Gastroesophageal sphincter (tissue), 4 donors: ENCODE results near the gene ZNF492. TPM values are rescaled to one million over a fixed set of nuclear protein-coding genes. Genes with fewer than 3 reads are reported as not detected.

Experiments
- ATAC-seq: fragments of 150-250 bp; one replicate; pipeline ENCODE4 v1.9.1; 2016; ENCODE audit warnings: mild to moderate bottlenecking, moderate library complexity
- H3K27ac ChIP-seq, 4 donors: fragments of 200-600 bp; sonication (generic) in 3 of 4; 1 replicate in 3 of 4; 2 replicates in 1 of 4; pipeline ENCODE4 v1.5.1; 2016 to 2019
- H3K27me3 ChIP-seq: fragments of 200-600 bp; sonication (generic); one replicate; pipeline ENCODE4 v1.5.1; 2019
- H3K36me3 ChIP-seq, 2 donors: fragments of 200-600 bp; sonication (generic); one replicate each; pipeline ENCODE4 v1.5.1; 2019; ENCODE audit warnings: control low read depth in 1 of 2
- H3K4me1 ChIP-seq, 3 donors: fragments of 200-600 bp; sonication (generic); 1 replicate in 2 of 3; 2 replicates in 1 of 3; pipeline ENCODE4 v1.5.1; 2016 to 2019; ENCODE audit warnings: control low read depth in 2 of 3
- H3K4me3 ChIP-seq, 2 donors: fragments of 200-600 bp; sonication (generic); one replicate each; pipeline ENCODE4 v1.5.1; 2019; ENCODE audit warnings: mild to moderate bottlenecking in 1 of 2, moderate library complexity in 1 of 2
- H3K9me3 ChIP-seq, 3 donors: fragments of 200-600 bp; sonication (generic); one replicate each; pipeline ENCODE4 v1.5.1; 2017 to 2019; ENCODE audit warnings: control low read depth in 2 of 3
- CTCF ChIP-seq, 4 experiments: fragments of 200-600 bp in 2 of 4; fragments of 450-650 bp in 2 of 4; sonication (generic) in 1 of 4; IDR thresholded peaks; one replicate each; pipeline ENCODE4 v1.5.1; 2017 to 2019; ENCODE audit warnings: antibody characterized with exemption in 4 of 4, mild to moderate bottlenecking in 2 of 4, moderate library complexity in 2 of 4
- EP300 ChIP-seq: sonication (generic); formaldehyde crosslinking; IDR thresholded peaks from one replicate; pipeline ENCODE4 v1.6.1; 2017; ENCODE audit warnings: antibody characterized with exemption, mild to moderate bottlenecking
- POLR2A ChIP-seq, 2 donors: fragments of 450-650 bp; IDR thresholded peaks; one replicate each; pipeline ENCODE4 v1.6.1; 2017; ENCODE audit warnings: antibody characterized with exemption in 2 of 2, mild to moderate bottlenecking in 2 of 2, moderate library complexity in 1 of 2
- POLR2AphosphoS5 ChIP-seq: sonication (generic); formaldehyde crosslinking; IDR thresholded peaks from one replicate; pipeline ENCODE4 v1.6.1; 2017; ENCODE audit warnings: antibody characterized with exemption
- WGBS, 2 donors: methylation state at CpG; one replicate each; pipeline ENCODE4 v1.1.5; 2018; ENCODE audit warnings: low coverage in 1 of 2; 5-methylcytosine and 5-hydroxymethylcytosine counted together
- total RNA-seq, 4 donors: library from RNA; depleted of rRNA; stranded (reverse); fragments of >200 nt; gene quantifications; one replicate each; pipeline ENCODE4 v1.1.0, GENCODE V29; 2016

ZNF492 gene
- total RNA-seq, 4 donors from 2014 or later, result 0.05 to 0.42 (median 0.21) TPM

- 40% methylated on average over 1 of the region's 19 CpGs; no CpG with 5 or more reads in 1 of the 2 donors for WGBS, 2 donors
- Histone ChIP-seq H3K4me1 (no peaks in the 10 kb centered on the region), H3K36me3 (no peaks in the 10 kb centered on the region), H3K27me3 (peaks cover 38% of the 10 kb centered on the region), H3K4me3 (no peak overlapping the region), H3K9me3 (no peaks in the 10 kb centered on the region), H3K27ac (no peak overlapping the region)
- no peak for TF ChIP-seq CTCF (IDR thresholded peaks at IDR 0.05)
- no peak for TF ChIP-seq POLR2A (IDR thresholded peaks at IDR 0.05)
- no peak for ATAC-seq
These were observed 31.4 kb upstream of the ZNF492 start for GRCh38 chr19:22602631-22603272.

- no peaks in the 10 kb centered on the region for H3K36me3 ChIP-seq
- ATAC-seq, result no peak
- H3K27me3 ChIP-seq, result peaks cover 35% of the 10 kb centered on the region
- no peak overlapping the region for H3K4me3 ChIP-seq
- no peaks in the 10 kb centered on the region for H3K4me1 ChIP-seq
- no peaks in the 10 kb centered on the region for H3K9me3 ChIP-seq
- TF ChIP-seq POLR2A (IDR thresholded peaks at IDR 0.05), result no peak
- TF ChIP-seq CTCF (IDR thresholded peaks at IDR 0.05), result no peak
- TF ChIP-seq EP300, result no peak
- no peak for TF ChIP-seq POLR2AphosphoS5
- H3K27ac ChIP-seq, result no peak overlapping the region
- WGBS, 2 donors, result 52 to 54% methylated on average over 4 to 7 of the region's 14 CpGs
These were observed 30.3 kb upstream of the ZNF492 start for GRCh38 chr19:22603518-22604440.

- Histone ChIP-seq H3K36me3 (no peaks in the 10 kb centered on the region), H3K27me3 (peaks cover 34% of the 10 kb centered on the region), H3K9me3 (no peaks in the 10 kb centered on the region), H3K4me1 (no peaks in the 10 kb centered on the region), H3K4me3 (no peak overlapping the region), H3K27ac (no peak overlapping the region)
- no peak for ATAC-seq
- TF ChIP-seq EP300 (no peak), POLR2A (IDR thresholded peaks at IDR 0.05) (no peak), CTCF (IDR thresholded peaks at IDR 0.05) (no peak), POLR2AphosphoS5 (no peak)
- 62 to 84% methylated on average over 3 to 4 of the region's 10 CpGs for whole genome bisulfite sequencing, 2 donors
These were observed 29.4 kb upstream of the ZNF492 start for GRCh38 chr19:22604571-22605274.

- TF ChIP-seq POLR2AphosphoS5 (no peak), EP300 (no peak)
- WGBS, 2 donors, result 60 to 69% methylated on average over 2 to 4 of the region's 12 CpGs
- peaks cover 31% of the 10 kb centered on the region for H3K27me3 ChIP-seq
These were observed 28.6 kb upstream of the ZNF492 start for GRCh38 chr19:22605275-22606211.

More at GRCh38 chr19:22605275-22606211, 28.6 kb upstream of the ZNF492 start:
- no peak overlapping the region for H3K27ac ChIP-seq
- no peak for ATAC-seq
- H3K4me3 ChIP-seq, result no peak overlapping the region
- no peaks in the 10 kb centered on the region for H3K4me1 ChIP-seq
- H3K9me3 ChIP-seq, result no peaks in the 10 kb centered on the region
- no peaks in the 10 kb centered on the region for H3K36me3 ChIP-seq
